B cell (primary cell): ENCODE results near the gene BLTP1.

Experiments
- CTCF ChIP-seq: fragments of 200-600 bp; IDR thresholded peaks from one replicate; pipeline ENCODE4 v1.8.0; 2022; ENCODE audit warnings: antibody characterized with exemption, mild to moderate bottlenecking
- EZH2 ChIP-seq: IDR thresholded peaks from 2 replicates; pipeline ENCODE4 v1.6.1; 2012; ENCODE audit warnings: borderline replicate concordance, low read depth, mild to moderate bottlenecking, moderate library complexity, low read length; ENCODE audit not compliant: insufficient read depth, poor library complexity, severe bottlenecking

- TF ChIP-seq CTCF (no peak), EZH2 (no peak)
Observed at GRCh38 chr4:122142687-122143086, 9.4 kb upstream of the BLTP1 start.
